Neural crest cell (in vitro differentiated cells): Measurements from ENCODE around the gene EDN3. TPM values are rescaled to one million over a fixed set of nuclear protein-coding genes. Genes with fewer than 3 reads are reported as not detected.

Source experiments
- DNase-seq: peaks from one replicate; pipeline ENCODE4 v3.0.0; 2021; ENCODE audit warnings: low read depth, mixed read lengths, low spot score
- H3K27ac Mint-ChIP-seq: one replicate; pipeline ENCODE4 v1.8.0; 2021; ENCODE audit warnings: mild to moderate bottlenecking, mixed read lengths; ENCODE audit not compliant: unreplicated experiment
- H3K27me3 Mint-ChIP-seq: 2 replicates; pipeline ENCODE4 v1.8.0; 2021; ENCODE audit warnings: low read depth, mild to moderate bottlenecking, mixed read lengths
- H3K36me3 Mint-ChIP-seq: 2 replicates; pipeline ENCODE4 v1.8.0; 2021; ENCODE audit warnings: low read depth, mild to moderate bottlenecking, mixed read lengths
- H3K4me1 Mint-ChIP-seq: 2 replicates; pipeline ENCODE4 v1.8.0; 2021; ENCODE audit warnings: mixed read lengths
- H3K4me3 Mint-ChIP-seq: one replicate; pipeline ENCODE4 v1.8.0; 2021; ENCODE audit warnings: mild to moderate bottlenecking, mixed read lengths
- H3K9me3 Mint-ChIP-seq: 2 replicates; pipeline ENCODE4 v1.8.0; 2021; ENCODE audit warnings: mixed read lengths
- CTCF ChIP-seq: fragments of 200-600 bp; sonication (generic); conservative IDR thresholded peaks from 2 replicates; pipeline ENCODE4 v1.5.0; 2021; ENCODE audit warnings: antibody characterized with exemption, mild to moderate bottlenecking
- long read RNA-seq: library from polyadenylated mRNA; unstranded; transcript quantifications from one replicate; pipeline ENCODE4 v2.0.0, GENCODE V29; 2020
- total RNA-seq: library from RNA; stranded (reverse); gene quantifications from 2 replicates; pipeline ENCODE4 v1.2.1, GENCODE V29; 2021

The EDN3 gene
- 0.20 and 0.28 TPM in 2 replicates for total RNA-seq
- long read RNA-seq, partial matches to known transcripts, result 1 of 1 reads
- long read RNA-seq, other reads (novel, unspliced or antisense), result 0 of 1 reads

GRCh38 chr20:59300333-59301081 lies at the start of gene EDN3:
Gene EDN3 (plus strand): TSS chr20:59300611. CDS start chr20:59300813, 202 bp downstream.
- TF ChIP-seq CTCF, result no peak
- H3K4me1 Mint-ChIP-seq, result peaks cover 7% of the 10 kb centered on the region
- H3K27ac Mint-ChIP-seq, result no peak within 1 kb of the TSS
- H3K27me3 Mint-ChIP-seq, result peaks cover 95% of the 10 kb centered on the region
- peak within 1 kb of the TSS; percentile 9 for H3K4me3 Mint-ChIP-seq
- no peak for DNase-seq
- no peaks in the 10 kb centered on the region for H3K9me3 Mint-ChIP-seq
- H3K36me3 Mint-ChIP-seq, result no peaks in the 10 kb centered on the region

- Mint-ChIP-seq H3K4me3 (no peak overlapping the region), H3K27me3 (peaks cover 21% of the 10 kb centered on the region), H3K27ac (no peak overlapping the region), H3K36me3 (no peaks in the 10 kb centered on the region), H3K9me3 (peaks cover 5% of the 10 kb centered on the region), H3K4me1 (peaks cover 14% of the 10 kb centered on the region)
- TF ChIP-seq CTCF, result no peak
- DNase-seq, result no peak
These were observed 47.1 kb upstream of the EDN3 start for GRCh38 chr20:59253325-59253724.

- TF ChIP-seq CTCF, result no peak
- Mint-ChIP-seq H3K27me3 (peaks cover 21% of the 10 kb centered on the region), H3K27ac (no peak overlapping the region), H3K4me1 (peaks cover 8% of the 10 kb centered on the region), H3K9me3 (peaks cover 5% of the 10 kb centered on the region), H3K36me3 (no peaks in the 10 kb centered on the region), H3K4me3 (no peak overlapping the region)
- DNase-seq, result no peak
These were observed 46.6 kb upstream of the EDN3 start for GRCh38 chr20:59253779-59254319.

GRCh38 chr20:59255256-59255655 lies 45.2 kb upstream of the EDN3 start:
- no peak for DNase-seq
- H3K27ac Mint-ChIP-seq, result no peak overlapping the region
- H3K36me3 Mint-ChIP-seq, result no peaks in the 10 kb centered on the region
- peaks cover 21% of the 10 kb centered on the region for H3K27me3 Mint-ChIP-seq
- H3K9me3 Mint-ChIP-seq, result peaks cover 5% of the 10 kb centered on the region
- peaks cover 7% of the 10 kb centered on the region for H3K4me1 Mint-ChIP-seq
- TF ChIP-seq CTCF, result no peak
- no peak overlapping the region for H3K4me3 Mint-ChIP-seq

GRCh38 chr20:59258221-59258621 lies 42.2 kb upstream of the EDN3 start:
- TF ChIP-seq CTCF, result no peak
- DNase-seq, result no peak

More at GRCh38 chr20:59258221-59258621, 42.2 kb upstream of the EDN3 start:
- Mint-ChIP-seq H3K4me1 (peaks cover 12% of the 10 kb centered on the region), H3K27me3 (peaks cover 19% of the 10 kb centered on the region), H3K4me3 (no peak overlapping the region), H3K27ac (no peak overlapping the region), H3K36me3 (no peaks in the 10 kb centered on the region), H3K9me3 (no peaks in the 10 kb centered on the region)
